ENCODE measurements around the gene ADAM23. TPM values are rescaled to one million over a fixed set of nuclear protein-coding genes. Genes with fewer than 3 reads are reported as not detected.

ADAM23 gene
- total RNA-seq, 2 experiments from 2014 or later: 1.8 to 2.3 TPM

DNA sequence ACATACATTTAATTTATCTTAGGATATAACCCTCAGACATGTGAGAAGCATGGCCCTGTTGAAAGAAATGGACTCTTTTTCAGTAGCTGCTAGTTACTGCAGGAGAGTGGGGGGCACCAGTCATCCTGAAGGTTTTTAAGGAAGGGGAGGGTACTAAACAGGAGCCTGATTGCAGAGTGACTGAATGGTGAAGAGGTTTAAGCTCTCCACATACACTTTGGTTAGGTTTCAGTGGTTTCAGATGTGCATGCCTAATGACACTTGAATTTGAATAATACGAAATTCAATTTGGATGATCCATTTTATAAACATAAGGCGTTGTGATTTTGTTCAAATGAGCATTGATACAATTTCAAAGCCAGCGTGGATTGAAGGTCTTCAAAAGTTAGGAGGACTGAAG lies 188.0 kb downstream of the ADAM23 start:
- intact Hi-C loops (cut with micrococcal nuclease): no loop called here
- Mint-ChIP-seq H3K27ac (no peak overlapping the region), H3K27me3 (peaks cover 14% of the 10 kb centered on the region), H3K9me3 (no peaks in the 10 kb centered on the region), H3K4me3 (no peak overlapping the region), H3K4me1 (ENCODE audit: low read depth) (no peaks in the 10 kb centered on the region), H3K36me3 (no peaks in the 10 kb centered on the region)
- no peak for DNase-seq
- CTCF ChIA-PET: no interaction called here
- POLR2A ChIA-PET: no interaction called here

DNA sequence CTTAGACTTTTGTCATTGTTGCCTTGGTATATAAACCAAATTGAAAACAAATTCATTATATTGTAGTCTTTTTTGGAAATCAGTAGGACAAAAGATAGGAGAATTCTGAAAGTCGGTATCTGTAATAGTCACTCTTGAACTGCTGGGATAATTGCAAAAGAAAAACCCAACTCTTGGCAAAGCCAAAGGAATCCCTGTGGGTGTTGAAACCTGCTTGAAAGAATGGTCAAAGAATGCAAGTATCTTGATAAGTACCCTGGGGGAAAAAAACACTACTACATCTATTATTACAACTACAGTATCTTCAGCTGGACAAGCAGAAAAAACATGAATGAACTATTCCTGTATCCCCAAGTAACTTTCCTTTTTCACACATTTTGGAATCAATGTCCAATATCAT lies 191.7 kb downstream of the ADAM23 start:
- CTCF ChIA-PET: no interaction called here
- POLR2A ChIA-PET: no interaction called here
- H3K27ac Mint-ChIP-seq: no peak overlapping the region
- no peaks in the 10 kb centered on the region for H3K36me3 Mint-ChIP-seq
- H3K27me3 Mint-ChIP-seq: peaks cover 5% of the 10 kb centered on the region
- no peaks in the 10 kb centered on the region for H3K4me1 Mint-ChIP-seq (ENCODE audit: low read depth)
- no peak overlapping the region for H3K4me3 Mint-ChIP-seq
- DNase-seq: no peak
- intact Hi-C loops (cut with micrococcal nuclease): no loop called here
- no peaks in the 10 kb centered on the region for H3K9me3 Mint-ChIP-seq

DNA sequence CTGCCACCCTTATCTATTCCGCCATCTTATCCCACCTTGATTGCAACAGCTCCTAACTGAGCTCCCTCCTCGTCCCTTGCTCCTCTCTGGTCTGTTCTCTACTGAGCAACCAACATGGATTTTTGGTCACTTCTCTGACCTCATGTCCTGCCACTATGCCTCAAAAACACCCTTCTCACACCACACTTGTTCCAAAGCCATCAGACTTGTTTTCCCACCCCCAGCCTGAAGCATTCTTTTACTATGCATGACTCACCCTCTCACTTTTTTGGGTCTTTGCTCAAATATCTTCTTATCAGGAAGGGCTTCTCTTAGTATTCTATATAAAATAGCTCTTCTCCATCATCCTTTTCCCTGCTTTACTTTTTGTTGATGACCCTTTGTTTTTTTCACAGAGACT lies 196.3 kb downstream of the ADAM23 start:
- no peak overlapping the region for H3K4me3 Mint-ChIP-seq
- H3K9me3 Mint-ChIP-seq: no peaks in the 10 kb centered on the region
- no peaks in the 10 kb centered on the region for H3K36me3 Mint-ChIP-seq
- H3K27me3 Mint-ChIP-seq: peaks cover 18% of the 10 kb centered on the region
- ChIA-PET POLR2A (no interaction called here), CTCF (no interaction called here)
- no peak overlapping the region for H3K27ac Mint-ChIP-seq
- no peak for DNase-seq
- H3K4me1 Mint-ChIP-seq (ENCODE audit: low read depth): no peaks in the 10 kb centered on the region
- intact Hi-C loops (cut with micrococcal nuclease): no loop called here

DNA sequence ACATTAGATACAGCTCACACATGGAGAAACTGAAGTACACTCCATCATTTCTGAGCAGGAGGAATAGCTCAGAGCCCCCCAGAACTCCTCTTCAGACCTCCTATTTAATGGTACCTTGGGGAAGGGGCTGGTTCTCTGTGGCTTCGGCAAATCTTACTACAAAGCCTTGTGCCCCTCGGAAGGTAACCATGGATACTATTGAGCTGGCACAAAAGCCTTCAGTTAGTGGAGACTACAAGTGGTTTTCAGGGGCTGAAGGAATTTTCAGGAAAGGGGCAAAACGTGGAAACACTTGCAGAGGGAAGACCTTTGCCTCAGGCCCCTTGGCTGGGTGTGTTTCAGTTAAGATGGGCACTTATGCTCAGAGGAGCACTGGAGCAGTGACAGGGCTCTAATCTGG lies 197.9 kb downstream of the ADAM23 start:
- Mint-ChIP-seq H3K36me3 (no peaks in the 10 kb centered on the region), H3K27me3 (peaks cover 17% of the 10 kb centered on the region), H3K4me1 (ENCODE audit: low read depth) (no peaks in the 10 kb centered on the region), H3K27ac (no peak overlapping the region), H3K4me3 (no peak overlapping the region), H3K9me3 (no peaks in the 10 kb centered on the region)
- DNase-seq: no peak
- POLR2A ChIA-PET: no interaction called here
- intact Hi-C loops (cut with micrococcal nuclease): no loop called here
- CTCF ChIA-PET: no interaction called here

DNA sequence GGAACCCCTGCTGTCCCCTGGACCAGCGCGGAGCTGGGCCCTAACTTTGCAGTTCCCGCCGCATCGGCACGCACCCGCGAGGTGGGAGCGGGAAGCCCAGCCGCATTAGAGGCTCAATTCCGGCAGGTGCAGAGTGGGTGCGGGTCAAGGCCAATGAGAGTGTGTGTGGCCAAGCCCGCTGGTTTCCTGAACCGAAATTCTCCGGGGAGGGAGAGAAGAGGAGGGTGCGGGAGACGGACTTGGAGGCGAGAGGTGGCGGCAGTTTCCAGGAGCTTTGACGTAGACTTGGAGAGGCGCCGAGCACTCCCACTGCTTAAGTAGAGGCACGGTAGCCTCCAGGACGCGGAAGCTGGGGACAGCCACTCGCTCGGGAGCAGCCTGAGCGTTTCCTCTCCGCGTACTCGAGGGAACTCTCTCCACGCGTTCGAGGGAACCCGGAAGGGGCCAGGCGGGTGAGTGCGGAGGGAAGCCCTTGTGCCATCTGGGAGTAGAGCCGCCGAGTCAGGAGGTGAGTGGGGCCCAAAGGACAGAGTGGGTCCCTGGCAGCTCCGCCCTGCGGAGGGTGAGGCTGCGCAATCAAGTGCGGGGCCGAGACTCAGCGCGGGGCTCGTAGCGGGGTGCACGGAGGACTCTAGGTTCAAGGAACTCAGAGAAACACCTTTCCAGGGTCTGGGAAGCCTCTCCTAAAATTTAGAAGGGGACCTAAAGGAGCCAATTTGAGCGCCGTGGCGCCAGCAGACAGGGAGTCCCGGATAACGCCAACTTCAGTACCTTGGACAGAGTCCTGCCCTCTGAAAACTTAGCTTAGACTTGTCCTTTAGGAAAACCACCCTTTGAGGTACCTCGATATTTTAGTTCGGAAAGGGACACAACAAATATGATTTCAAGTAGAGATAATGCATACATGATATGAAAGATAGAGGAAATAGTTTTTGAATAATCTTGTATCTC lies 199.0 kb downstream of the ADAM23 start, which contains the start of gene FAM237A:
Gene FAM237A (plus strand): TSS at position 413 of the 951 bp plus-strand sequence. CDS start 1,750 bp downstream, outside the sequence.
- Mint-ChIP-seq H3K27ac (no peak within 1 kb of the TSS), H3K4me3 (no peak within 1 kb of the TSS), H3K9me3 (no peaks in the 10 kb centered on the region), H3K36me3 (no peaks in the 10 kb centered on the region), H3K4me1 (ENCODE audit: low read depth) (no peaks in the 10 kb centered on the region), H3K27me3 (peaks cover 18% of the 10 kb centered on the region)
- ChIA-PET POLR2A (no interaction called here), CTCF (no interaction called here)
- intact Hi-C loops (cut with micrococcal nuclease): no loop called here
- peak; percentile 29 for DNase-seq

DNA sequence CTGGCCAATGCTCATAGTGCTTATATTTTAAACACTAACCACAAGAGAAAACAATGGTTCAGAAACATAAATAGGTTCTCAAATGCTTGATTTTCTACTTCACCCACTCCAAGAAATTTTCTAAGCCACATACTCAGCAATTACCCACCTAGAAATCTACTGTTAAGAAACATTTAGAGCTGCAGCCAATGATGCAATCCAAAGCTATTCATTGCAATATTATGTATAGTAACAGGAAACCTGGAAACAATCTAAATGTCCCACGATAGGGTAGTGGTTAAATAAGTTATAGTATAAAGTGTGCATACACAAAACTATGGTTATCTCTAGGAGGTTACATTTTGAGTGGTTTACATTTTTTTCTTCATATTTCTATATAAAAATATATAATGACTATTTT lies 204.7 kb downstream of the ADAM23 start:
- no peaks in the 10 kb centered on the region for H3K4me1 Mint-ChIP-seq (ENCODE audit: low read depth)
- ChIA-PET POLR2A (no interaction called here), CTCF (no interaction called here)
- no peaks in the 10 kb centered on the region for H3K36me3 Mint-ChIP-seq
- no peak overlapping the region for H3K4me3 Mint-ChIP-seq
- intact Hi-C loops (cut with micrococcal nuclease): no loop called here
- DNase-seq: no peak
- H3K27me3 Mint-ChIP-seq: peaks cover 12% of the 10 kb centered on the region
- H3K9me3 Mint-ChIP-seq: no peaks in the 10 kb centered on the region
- no peak overlapping the region for H3K27ac Mint-ChIP-seq

DNA sequence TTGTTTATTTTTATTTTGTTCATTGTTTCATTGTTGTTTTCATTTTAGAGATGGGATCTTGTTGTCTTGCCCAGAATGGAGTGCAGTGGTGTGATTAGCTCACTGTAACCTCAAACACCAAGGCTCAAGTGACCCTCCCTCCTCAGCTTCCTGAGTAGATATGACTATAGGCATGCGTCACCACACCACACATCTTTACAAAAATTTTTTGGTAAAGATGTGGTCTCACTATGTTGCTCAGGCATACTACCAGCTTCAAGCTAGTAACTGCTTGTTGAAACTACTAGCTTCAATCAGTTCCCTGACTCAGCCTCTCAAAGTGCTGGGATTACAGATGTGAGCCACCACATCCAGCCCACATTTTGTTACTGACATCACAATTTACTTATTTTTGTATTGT lies 213.8 kb downstream of the ADAM23 start:
- no peaks in the 10 kb centered on the region for H3K4me1 Mint-ChIP-seq (ENCODE audit: low read depth)
- H3K27ac Mint-ChIP-seq: no peak overlapping the region
- intact Hi-C loops (cut with micrococcal nuclease): no loop called here
- POLR2A ChIA-PET: no interaction called here
- no peak for DNase-seq
- H3K4me3 Mint-ChIP-seq: no peak overlapping the region
- H3K36me3 Mint-ChIP-seq: no peaks in the 10 kb centered on the region
- peaks cover 5% of the 10 kb centered on the region for H3K27me3 Mint-ChIP-seq
- peaks cover 13% of the 10 kb centered on the region for H3K9me3 Mint-ChIP-seq
- CTCF ChIA-PET: no interaction called here

DNA sequence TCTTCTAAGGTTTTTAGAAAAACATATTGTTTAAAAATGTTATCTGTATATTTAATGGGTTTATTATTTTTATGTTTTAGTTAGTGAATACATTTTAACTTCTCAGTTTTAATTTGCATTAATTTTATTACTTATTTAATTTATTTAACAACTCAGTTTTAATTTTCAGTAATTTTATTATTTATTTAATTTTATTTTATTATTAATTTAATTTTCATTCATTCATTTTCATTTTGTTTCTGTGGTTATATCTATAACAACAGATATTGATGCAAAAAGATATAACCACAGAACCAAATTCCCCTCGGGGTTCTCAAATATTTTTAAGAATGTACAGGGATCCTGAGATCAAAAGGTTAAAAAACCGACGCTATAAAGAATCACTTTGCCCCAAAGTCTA lies 221.9 kb downstream of the ADAM23 start:
- no peaks in the 10 kb centered on the region for H3K4me1 Mint-ChIP-seq (ENCODE audit: low read depth)
- peaks cover 11% of the 10 kb centered on the region for H3K27me3 Mint-ChIP-seq
- no peaks in the 10 kb centered on the region for H3K36me3 Mint-ChIP-seq
- POLR2A ChIA-PET: no interaction called here
- H3K4me3 Mint-ChIP-seq: no peak overlapping the region
- no peak overlapping the region for H3K27ac Mint-ChIP-seq
- DNase-seq: no peak
- intact Hi-C loops (cut with micrococcal nuclease): no loop called here
- CTCF ChIA-PET: no interaction called here
- no peaks in the 10 kb centered on the region for H3K9me3 Mint-ChIP-seq

Other genes starting within 250 kb of the ADAM23 start
- 1 to 10 TPM; 7.4 to 7.8 TPM for gene ZDBF2, start 168.9 kb upstream of the ADAM23 start, total RNA-seq
- not detected for gene FAM237A, start 199.0 kb downstream of the ADAM23 start, total RNA-seq